Heart left ventricle (tissue), 16 donors: ENCODE results near the gene GARIN5B. TPM values are rescaled to one million over a fixed set of nuclear protein-coding genes. Genes with fewer than 3 reads are reported as not detected.
"Not testable (repeated sequence)": the region's sequence is repeated elsewhere in the genome, so short reads cannot be mapped to it uniquely, and the experiment has no call there.

Experiments used
- ATAC-seq, 4 donors: fragments of 200-7000 bp; cut with Tn5 transposase; one replicate each; pipeline ENCODE4 v1.9.1; 2020 to 2022; ENCODE audit warnings: moderate library complexity in 4 of 4, mild to moderate bottlenecking in 3 of 4, moderate number of reproducible peaks in 1 of 4
- DNase-seq, 5 donors: peaks; one replicate each; pipeline ENCODE4 v3.0.0-alpha.2; 2020
- H3K27ac ChIP-seq, 12 donors: fragments of 200-600 bp; sonication (generic) in 4 of 12; one replicate each; pipeline versions ENCODE4 v1.5.0 to v1.8.0; 2016 to 2022; ENCODE audit warnings: mild to moderate bottlenecking in 2 of 12
- H3K27me3 ChIP-seq, 9 donors: fragments of 200-600 bp; sonication (generic) in 2 of 9; one replicate each; pipeline versions ENCODE4 v1.5.1 to v1.8.0; 2016 to 2022; ENCODE audit warnings: mild to moderate bottlenecking in 3 of 9
- H3K36me3 ChIP-seq, 9 donors: fragments of 200-600 bp; sonication (generic) in 2 of 9; one replicate each; pipeline versions ENCODE4 v1.5.0 to v1.8.0; 2018 to 2022; ENCODE audit warnings: mild to moderate bottlenecking in 2 of 9
- H3K4me1 ChIP-seq, 12 donors: fragments of 200-600 bp; sonication (generic) in 4 of 12; one replicate each; pipeline versions ENCODE4 v1.5.0 to v1.8.0; 2016 to 2022; ENCODE audit warnings: mild to moderate bottlenecking in 3 of 12
- H3K4me3 ChIP-seq, 12 donors: fragments of 200-600 bp; sonication (generic) in 4 of 12; one replicate each; pipeline versions ENCODE4 v1.5.0 to v1.8.0; 2017 to 2022; ENCODE audit warnings: mild to moderate bottlenecking in 9 of 12, moderate library complexity in 4 of 12
- H3K9me3 ChIP-seq, 12 donors: fragments of 200-600 bp; sonication (generic) in 4 of 12; one replicate each; pipeline versions ENCODE4 v1.5.0 to v1.8.0; 2016 to 2022; ENCODE audit warnings: mild to moderate bottlenecking in 1 of 12
- POLR2A ChIP-seq, 2 donors: fragments of 450-650 bp; IDR thresholded peaks; one replicate each; pipeline ENCODE4 v1.6.1; 2017; ENCODE audit warnings: antibody characterized with exemption in 2 of 2, mild to moderate bottlenecking in 2 of 2, moderate library complexity in 2 of 2
- WGBS, 4 donors: extraction: QIAGEN DNeasy Blood & Tissue Kit in 2 of 4; methylation state at CpG; one replicate each; pipeline versions ENCODE4 v1.1.5 to v1.1.7; 2013 to 2018; 5-methylcytosine and 5-hydroxymethylcytosine counted together
- intact Hi-C, 10 donors: fragments of 100-400 bp; cut with DNase I; formaldehyde crosslinking; loops; one replicate each; pipeline versions ENCODE4 v1.11.1 to v1.14.2; 2022
- polyA plus RNA-seq, 2 donors: library from polyadenylated mRNA; stranded (reverse); fragments of 200-250 nt; gene quantifications; one replicate each; pipeline ENCODE4 v1.2.3, GENCODE V29; 2013
- total RNA-seq, 9 donors: library from RNA; depleted of rRNA in 2 of 9; stranded (reverse); fragments of >200 nt in 2 of 9; fragmentation: NEBNext Ultra II Directional in 3 of 9; extraction: Animal tissue kit (Norgen Biotek cat#: 25700) in 3 of 9; gene quantifications; one replicate each; pipeline versions ENCODE4 v1.1.0 to v1.2.4, GENCODE V29; 2016 to 2023
- TF ChIP-seq, protein P1 (sequence below), 12 donors: fragments of 200-600 bp; sonication (generic) in 4 of 12; IDR thresholded peaks; one replicate each; pipeline versions ENCODE4 v1.5.0 to v1.8.0; 2018 to 2022; ENCODE audit warnings: antibody characterized with exemption in 12 of 12, mild to moderate bottlenecking in 5 of 12
- donor health status: ischemic (EF 13 %, LVEDD 7.1; RV severe dilation, severe dysfunction).
- donor health status: healthy with polysubstance abuse.
- donor health status: DM: no; HTN: yes; CAD: no.
- donor health status: DM: no; HTN: no; CAD: no.
- donor health status: ischemic (EF 25% LVEDD 6.9; RV normal size, moderate dysfunction).
- donor health status: ischemic (EF 25% LVEDD 5.7; RV mildly dilated, moderate dysfunction).
- donor health status: healthy.
- donor health status: DM: yes; HTN: yes; CAD: no.
- donor health status: ischemic (EF 35%, LVEDD 5.7; RV mildly dilated, moderate dysfunction).
- donor health status: nonischemic (EF 11% LVEDD 7.7; RV severe dilation, severe dysfunction).
- donor health status: DM: yes; HTN: yes; CAD: no.
- donor health status: PGD.
- donor health status: ischemic (EF 29% LVEDD 5.4; RV normal size, mild dysfunction).
- donor health status: nonischemic (EF 23%, LVEDD 6.1; RV moderate dilation, normal function).

GARIN5B gene
- total and polyA plus RNA-seq, 11 donors: not detected

- no peak for TF ChIP-seq POLR2A (IDR thresholded peaks at IDR 0.05)
- TF ChIP-seq, protein P1, sequence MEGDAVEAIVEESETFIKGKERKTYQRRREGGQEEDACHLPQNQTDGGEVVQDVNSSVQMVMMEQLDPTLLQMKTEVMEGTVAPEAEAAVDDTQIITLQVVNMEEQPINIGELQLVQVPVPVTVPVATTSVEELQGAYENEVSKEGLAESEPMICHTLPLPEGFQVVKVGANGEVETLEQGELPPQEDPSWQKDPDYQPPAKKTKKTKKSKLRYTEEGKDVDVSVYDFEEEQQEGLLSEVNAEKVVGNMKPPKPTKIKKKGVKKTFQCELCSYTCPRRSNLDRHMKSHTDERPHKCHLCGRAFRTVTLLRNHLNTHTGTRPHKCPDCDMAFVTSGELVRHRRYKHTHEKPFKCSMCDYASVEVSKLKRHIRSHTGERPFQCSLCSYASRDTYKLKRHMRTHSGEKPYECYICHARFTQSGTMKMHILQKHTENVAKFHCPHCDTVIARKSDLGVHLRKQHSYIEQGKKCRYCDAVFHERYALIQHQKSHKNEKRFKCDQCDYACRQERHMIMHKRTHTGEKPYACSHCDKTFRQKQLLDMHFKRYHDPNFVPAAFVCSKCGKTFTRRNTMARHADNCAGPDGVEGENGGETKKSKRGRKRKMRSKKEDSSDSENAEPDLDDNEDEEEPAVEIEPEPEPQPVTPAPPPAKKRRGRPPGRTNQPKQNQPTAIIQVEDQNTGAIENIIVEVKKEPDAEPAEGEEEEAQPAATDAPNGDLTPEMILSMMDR (IDR thresholded peaks at IDR 0.05): no peak
- intact Hi-C loops: loop anchor here in 1 of 10 donors (2.0 kb wide), 1 partner anchor 19 kb away; no protein-coding TSS in a partner anchor
- no peak overlapping the region for H3K27ac ChIP-seq
- H3K9me3 ChIP-seq: peaks cover 0 to 6% (median 0%) of the 10 kb centered on the region in 12 donors
- peaks cover 3 to 27% (median 12%) of the 10 kb centered on the region in 12 donors for H3K4me1 ChIP-seq
- H3K27me3 ChIP-seq: no peaks in the 10 kb centered on the region
- no peak for ATAC-seq
- peak in 1 of 5 donors; percentile 18 for DNase-seq
- H3K4me3 ChIP-seq: peak overlapping the region in 1 of 12 donors; percentile 96
- 86 to 89% (median 87%) methylated on average over 5 of the region's 5 CpGs for WGBS, 4 donors
- peaks cover 0 to 50% (median 40%) of the 10 kb centered on the region in 9 donors for H3K36me3 ChIP-seq
These were observed 42.6 kb upstream of the GARIN5B start for GRCh38 chr19:55405638-55406037.

DNA sequence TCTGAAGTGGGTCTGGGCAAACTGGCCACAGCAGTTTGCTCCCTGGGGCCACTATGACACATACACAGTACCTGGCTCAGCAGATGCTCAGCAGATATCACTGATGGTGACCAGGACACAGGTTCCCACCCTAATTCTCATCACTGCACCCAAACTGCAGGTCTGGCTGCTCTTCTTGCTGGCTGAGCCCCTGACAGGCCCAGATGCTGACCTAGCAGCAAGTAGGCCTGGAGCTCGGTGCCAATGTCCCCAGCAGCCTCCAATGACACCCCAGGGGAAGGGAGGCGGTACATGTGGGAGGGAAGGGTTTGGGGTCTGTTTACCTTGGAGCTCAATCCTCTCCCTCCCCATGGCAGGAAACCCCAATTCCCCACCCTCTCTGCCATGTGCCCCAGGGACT is 39.4 kb upstream of the GARIN5B start:
- Histone ChIP-seq H3K36me3 (peaks cover 0 to 60% (median 47%) of the 10 kb centered on the region in 9 donors), H3K27me3 (no peaks in the 10 kb centered on the region), H3K27ac (no peak overlapping the region), H3K4me1 (peaks cover 0 to 30% (median 12%) of the 10 kb centered on the region in 12 donors), H3K4me3 (no peak overlapping the region), H3K9me3 (no peaks in the 10 kb centered on the region)
- peak in 1 of 5 donors; percentile 3 for DNase-seq
- intact Hi-C loops: no loop called here
- TF ChIP-seq, protein P1 (IDR thresholded peaks at IDR 0.05): no peak
- no peak for TF ChIP-seq POLR2A (IDR thresholded peaks at IDR 0.05)
- ATAC-seq: no peak
- WGBS, 4 donors: 40 to 87% (median 68%) methylated on average over 1 to 2 of the region's 2 CpGs

GRCh38 chr19:55401390-55401789 is 38.3 kb upstream of the GARIN5B start:
- WGBS, 4 donors: 81 to 91% (median 87%) methylated on average over 18 to 23 of the region's 28 CpGs
- Histone ChIP-seq H3K4me1 (peaks cover 0 to 23% (median 5%) of the 10 kb centered on the region in 12 donors), H3K36me3 (peaks cover 0 to 58% (median 47%) of the 10 kb centered on the region in 9 donors)
- H3K9me3 ChIP-seq, H3K4me3 ChIP-seq, intact Hi-C loops, H3K27ac ChIP-seq, H3K27me3 ChIP-seq, ATAC-seq: not testable (repeated sequence)
- peak in 1 of 5 donors; percentile 16 for DNase-seq

- no peak overlapping the region for H3K4me3 ChIP-seq
- ATAC-seq (no peak), DNase-seq (no peak)
- TF ChIP-seq POLR2A (IDR thresholded peaks at IDR 0.05): no peak
- TF ChIP-seq, protein P1 (IDR thresholded peaks at IDR 0.05): no peak
- 87 to 89% (median 88%) methylated on average over 13 to 14 of the region's 14 CpGs for WGBS, 4 donors
- peaks cover 0 to 50% (median 44%) of the 10 kb centered on the region in 9 donors for H3K36me3 ChIP-seq
- H3K9me3 ChIP-seq: no peaks in the 10 kb centered on the region
- no peak overlapping the region for H3K27ac ChIP-seq
- H3K4me1 ChIP-seq: peaks cover 0 to 14% (median 0%) of the 10 kb centered on the region in 12 donors
- no peaks in the 10 kb centered on the region for H3K27me3 ChIP-seq
- intact Hi-C loops: no loop called here
These were observed 37.4 kb upstream of the GARIN5B start for GRCh38 chr19:55400281-55401087.
